ENCODE results near the gene PIAS1.
"Not testable (repeated sequence)": the region's sequence is repeated elsewhere in the genome, so short reads cannot be mapped to it uniquely, and the experiment has no call there.

DNA sequence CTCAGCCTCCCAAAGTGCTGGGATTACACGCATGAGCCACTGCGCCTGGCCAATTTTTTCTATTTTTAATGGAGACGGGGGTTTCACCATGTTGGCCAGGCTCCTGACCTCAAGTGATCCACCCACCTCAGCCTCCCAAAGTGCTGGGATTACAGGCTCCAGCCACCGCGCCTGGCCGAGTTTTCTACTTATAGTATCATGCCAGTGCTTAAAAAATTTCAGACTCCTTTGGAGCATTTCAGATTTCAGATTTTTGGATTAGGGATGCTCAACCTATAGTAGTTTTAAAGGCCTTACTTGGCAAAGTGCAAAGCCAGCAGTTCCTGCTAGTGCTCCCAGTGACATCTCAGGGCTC, 159.4 kb downstream of the PIAS1 start:
- TF ChIP-seq JUN (IDR thresholded peaks at IDR 0.05); NR3C1 (IDR thresholded peaks at IDR 0.05); POLR2A (IDR thresholded peaks at IDR 0.05; ENCODE audit: low read length): not testable (repeated sequence)
- TF ChIP-seq, protein P1, sequence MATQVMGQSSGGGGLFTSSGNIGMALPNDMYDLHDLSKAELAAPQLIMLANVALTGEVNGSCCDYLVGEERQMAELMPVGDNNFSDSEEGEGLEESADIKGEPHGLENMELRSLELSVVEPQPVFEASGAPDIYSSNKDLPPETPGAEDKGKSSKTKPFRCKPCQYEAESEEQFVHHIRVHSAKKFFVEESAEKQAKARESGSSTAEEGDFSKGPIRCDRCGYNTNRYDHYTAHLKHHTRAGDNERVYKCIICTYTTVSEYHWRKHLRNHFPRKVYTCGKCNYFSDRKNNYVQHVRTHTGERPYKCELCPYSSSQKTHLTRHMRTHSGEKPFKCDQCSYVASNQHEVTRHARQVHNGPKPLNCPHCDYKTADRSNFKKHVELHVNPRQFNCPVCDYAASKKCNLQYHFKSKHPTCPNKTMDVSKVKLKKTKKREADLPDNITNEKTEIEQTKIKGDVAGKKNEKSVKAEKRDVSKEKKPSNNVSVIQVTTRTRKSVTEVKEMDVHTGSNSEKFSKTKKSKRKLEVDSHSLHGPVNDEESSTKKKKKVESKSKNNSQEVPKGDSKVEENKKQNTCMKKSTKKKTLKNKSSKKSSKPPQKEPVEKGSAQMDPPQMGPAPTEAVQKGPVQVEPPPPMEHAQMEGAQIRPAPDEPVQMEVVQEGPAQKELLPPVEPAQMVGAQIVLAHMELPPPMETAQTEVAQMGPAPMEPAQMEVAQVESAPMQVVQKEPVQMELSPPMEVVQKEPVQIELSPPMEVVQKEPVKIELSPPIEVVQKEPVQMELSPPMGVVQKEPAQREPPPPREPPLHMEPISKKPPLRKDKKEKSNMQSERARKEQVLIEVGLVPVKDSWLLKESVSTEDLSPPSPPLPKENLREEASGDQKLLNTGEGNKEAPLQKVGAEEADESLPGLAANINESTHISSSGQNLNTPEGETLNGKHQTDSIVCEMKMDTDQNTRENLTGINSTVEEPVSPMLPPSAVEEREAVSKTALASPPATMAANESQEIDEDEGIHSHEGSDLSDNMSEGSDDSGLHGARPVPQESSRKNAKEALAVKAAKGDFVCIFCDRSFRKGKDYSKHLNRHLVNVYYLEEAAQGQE (IDR thresholded peaks at IDR 0.05): not testable (repeated sequence)
